NCI-H510A treated with DMSO at 0.1 percent for 48 hours (cell line): ENCODE data around the gene ST3GAL2.
"Not testable (repeated sequence)": the region's sequence is repeated elsewhere in the genome, so short reads cannot be mapped to it uniquely, and the experiment has no call there.

Experiments
- DNase-seq: peaks from one replicate; lab custom pipeline; 2025; lab: John Stamatoyannopoulos, UW

Gene ST3GAL2

DNA sequence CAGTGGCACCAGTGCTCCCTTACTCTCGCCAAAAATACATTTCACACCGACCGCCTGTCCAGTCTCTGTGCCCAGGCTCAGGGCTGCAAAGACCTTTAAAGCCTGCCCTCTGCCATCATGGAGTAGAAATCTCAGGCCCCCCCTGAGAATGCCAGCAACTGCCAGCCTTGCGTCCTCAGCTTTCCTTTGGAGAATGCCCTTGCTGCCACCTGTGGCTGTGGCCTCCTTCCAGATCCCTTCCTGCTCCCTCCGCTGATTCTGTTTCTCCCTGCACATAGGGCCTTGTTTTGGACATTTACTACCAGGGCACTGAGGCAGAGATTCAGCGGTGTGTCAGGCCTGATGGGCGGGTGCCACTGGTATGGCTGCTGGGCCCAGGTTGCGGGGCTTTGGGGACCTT is 28.7 kb upstream of the ST3GAL2 start:
- DNase-seq = no peak

- DNase-seq = no peak
Measured at GRCh38 chr16:70467113-70467512, 28.2 kb upstream of the ST3GAL2 start.

DNA sequence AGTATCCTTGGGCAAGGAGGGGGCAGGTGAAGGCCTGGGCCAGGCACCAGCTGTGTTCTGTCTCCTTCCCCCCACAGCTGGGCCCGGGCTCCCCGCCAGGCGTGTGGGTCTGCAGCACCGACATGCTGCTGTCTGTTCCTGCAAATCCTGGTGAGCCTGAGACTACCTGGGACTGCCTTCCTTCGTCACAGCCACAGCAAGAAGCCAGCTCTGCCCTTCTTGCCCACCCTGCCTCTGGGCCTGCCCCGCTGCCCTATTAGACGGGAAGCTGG is 27.8 kb upstream of the ST3GAL2 start:
- DNase-seq = no peak

GRCh38 chr16:70465999-70466804 is 27.3 kb upstream of the ST3GAL2 start:
- DNase-seq = no peak

DNA sequence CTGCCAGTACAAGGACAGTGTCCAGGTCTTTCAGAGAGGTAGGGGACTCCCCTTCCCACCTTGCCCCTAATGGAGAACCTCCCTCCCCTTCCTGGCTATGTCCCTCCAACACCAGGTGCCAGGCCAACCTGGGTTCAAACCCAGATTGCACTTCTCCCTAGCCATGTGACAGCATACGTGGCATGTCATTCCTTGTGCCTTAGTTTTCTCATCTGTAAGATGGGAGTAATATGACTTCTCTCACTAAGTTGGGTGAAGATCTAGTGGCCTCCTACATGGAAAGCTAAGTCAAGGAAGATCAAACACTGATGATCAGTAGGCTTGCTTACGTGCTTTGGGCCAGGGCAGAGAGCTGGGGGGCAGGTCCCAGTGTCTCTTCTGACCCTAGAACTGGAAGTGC is 24.3 kb upstream of the ST3GAL2 start:
- no peak for DNase-seq

DNA sequence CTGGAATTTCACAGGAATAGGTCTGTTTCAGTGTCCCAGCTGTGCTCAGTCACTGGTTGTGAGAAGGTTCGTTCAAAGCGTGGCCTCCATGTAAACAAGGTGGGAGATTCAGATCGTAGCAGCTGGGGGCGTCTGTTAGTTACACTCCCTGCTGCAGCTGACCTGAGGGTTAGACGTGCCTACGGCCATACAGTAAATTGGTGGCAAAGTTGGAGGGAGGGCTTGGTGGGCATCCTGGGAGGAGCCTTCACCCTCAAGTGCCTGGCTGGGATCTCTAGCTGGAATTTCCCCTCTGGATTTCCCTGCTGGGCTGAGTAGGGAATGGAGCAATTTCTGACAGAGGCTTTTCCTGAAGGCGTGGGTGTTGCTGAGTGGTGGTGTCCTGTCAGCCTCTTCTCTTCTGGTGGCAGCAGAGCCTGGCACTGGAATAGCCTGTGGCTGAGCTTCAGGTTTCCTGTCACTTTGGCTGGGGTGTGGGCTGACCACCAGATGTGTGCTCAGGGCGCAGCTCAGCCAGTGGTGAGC is 21.9 kb upstream of the ST3GAL2 start:
- no peak for DNase-seq

- DNase-seq = no peak
Measured at GRCh38 chr16:70457446-70458166, 18.7 kb upstream of the ST3GAL2 start.

DNA sequence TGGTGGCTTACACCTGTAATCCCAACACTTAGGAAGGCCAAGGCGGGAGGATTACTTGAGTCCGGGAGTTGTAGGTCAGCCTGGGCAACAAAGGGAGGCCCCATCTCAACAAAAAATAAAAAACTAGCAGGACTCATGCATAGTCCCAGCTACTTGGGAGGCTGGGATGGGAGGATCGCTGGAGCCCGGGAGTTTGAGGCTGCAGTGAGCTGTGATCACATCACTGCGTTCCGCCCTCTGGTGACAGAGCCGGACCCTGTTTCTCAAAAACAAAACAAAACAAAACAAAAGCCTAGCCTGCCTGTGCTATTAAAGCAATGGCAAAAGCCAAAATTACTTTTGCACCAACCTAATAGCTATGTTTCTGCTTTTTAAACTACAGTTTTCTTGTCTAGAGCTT is 17.0 kb upstream of the ST3GAL2 start:
- DNase-seq = no peak

DNA sequence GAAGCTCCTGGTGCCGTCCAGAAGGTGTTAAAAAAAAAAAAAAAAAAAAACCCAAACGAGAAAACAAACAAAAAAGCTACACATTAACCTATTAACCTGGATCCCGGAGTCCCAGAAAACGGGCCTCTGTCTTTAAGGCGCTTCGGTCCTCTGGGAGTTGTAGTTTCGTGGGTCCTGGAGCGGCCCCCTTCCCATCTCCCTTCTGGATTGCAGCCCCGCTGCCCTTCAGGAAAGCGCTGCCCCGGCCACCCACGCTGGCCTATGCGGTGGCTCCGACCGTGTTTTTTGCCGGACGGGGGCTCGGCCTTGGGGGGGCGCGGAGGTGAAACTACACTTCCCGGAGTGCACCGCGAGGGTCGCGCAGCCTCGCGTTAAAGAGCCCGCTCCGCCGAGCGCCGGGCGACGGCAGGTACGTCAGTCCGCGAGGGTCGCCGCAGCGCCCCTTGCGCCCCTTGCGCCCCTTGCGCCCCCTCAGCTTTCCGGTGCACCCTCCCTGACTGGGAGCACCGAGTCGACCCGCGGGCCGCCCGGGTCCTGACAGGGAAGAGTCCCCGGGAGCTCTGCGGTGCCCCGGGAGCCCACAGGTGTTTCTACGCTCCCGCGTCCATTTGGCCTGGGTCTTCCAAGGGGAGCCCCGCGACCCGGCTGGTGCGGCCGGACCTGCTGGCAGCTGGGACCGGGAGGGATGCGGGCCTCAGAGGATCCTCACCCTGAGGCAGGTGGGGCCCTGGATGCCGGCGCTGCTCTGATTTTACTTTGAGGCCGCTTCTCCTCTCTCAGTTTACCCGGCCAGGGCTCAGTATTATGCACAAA is 15.5 kb upstream of the ST3GAL2 start, which contains the start of gene FCSK:
Gene FCSK, plus strand, starts transcription at position 374 of the 813 bp plus-strand sequence. CDS start 8,596 bp downstream, outside the sequence.
- peak; percentile 50 for DNase-seq

DNA sequence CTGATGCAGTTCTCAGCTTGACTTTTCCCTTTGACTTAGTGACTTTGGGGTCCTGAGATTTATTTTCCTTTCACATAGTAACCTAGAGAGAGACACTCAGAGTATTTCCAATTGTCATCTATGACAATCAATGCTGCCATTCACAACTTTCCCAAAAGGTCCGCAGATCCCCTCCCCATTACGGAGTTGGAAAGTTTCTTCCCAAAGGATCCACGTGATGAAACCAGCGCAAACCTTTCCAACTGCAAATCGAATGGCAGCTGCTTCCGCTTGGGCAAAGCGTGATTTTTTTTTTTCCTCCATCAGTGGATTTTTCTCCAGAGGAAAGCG is 15.0 kb upstream of the ST3GAL2 start:
- DNase-seq = no peak

- DNase-seq = no peak
Measured at GRCh38 chr16:70453117-70453891, 14.4 kb upstream of the ST3GAL2 start.

- not testable (repeated sequence) for DNase-seq
Measured at GRCh38 chr16:70451004-70451340, 12.1 kb upstream of the ST3GAL2 start.

GRCh38 chr16:70450142-70451003 is 11.5 kb upstream of the ST3GAL2 start:
- DNase-seq = not testable (repeated sequence)

DNA sequence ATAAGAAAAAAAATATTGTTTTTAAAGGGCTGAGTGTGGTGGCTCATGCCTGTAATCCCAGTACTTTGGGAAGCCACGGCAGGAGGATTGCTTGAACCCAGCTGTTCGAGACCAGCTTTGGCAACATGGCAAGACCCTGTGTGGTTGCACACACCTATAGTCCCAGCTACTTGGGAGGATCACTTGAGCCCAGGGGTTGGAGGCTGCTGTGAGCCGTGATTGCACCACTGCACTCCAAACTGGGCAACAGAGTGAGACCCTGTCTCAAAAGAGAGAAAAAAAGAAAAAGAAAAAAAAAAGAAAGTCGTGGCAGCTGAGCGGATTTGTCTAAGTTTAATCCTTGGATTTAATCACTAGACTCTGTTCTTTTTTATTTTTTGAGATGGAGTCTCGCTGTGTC is 9.2 kb upstream of the ST3GAL2 start:
- no peak for DNase-seq

DNA sequence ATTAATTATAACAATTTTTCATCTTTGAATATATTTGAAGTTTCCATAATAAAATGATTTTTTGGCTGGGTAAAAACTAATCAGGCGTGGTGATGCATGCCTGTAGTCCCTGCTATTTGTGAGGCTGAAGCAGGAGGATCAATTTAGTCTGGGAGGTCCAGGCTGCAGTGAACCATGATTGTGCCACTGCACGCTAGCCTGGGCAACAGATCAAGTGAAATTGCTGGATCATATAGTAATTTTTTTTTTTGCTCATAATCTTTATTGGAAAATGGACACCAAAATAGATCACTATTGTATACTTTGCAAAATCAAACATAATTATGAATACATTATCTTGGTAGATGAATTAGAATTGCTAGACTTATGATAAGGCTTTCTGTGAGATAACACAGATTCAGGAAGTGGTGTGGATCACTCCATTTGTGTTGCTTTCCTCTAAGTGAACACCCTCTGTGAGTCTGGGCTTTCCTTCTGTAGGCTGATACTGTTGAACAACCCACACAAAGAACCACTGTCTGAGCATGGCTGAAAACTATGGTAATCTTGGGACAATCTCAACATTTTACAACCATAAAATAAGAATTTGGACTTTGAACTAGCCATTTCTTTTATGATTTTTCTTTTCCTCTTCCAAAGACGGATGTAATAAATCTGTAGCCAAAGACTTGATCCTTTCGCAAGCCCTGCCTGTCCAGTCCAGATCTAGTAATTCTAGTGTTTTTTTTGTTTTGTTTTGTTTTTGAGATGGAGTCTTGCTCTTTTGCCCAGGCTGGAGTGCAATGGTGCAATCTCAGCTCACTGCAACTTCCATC is 5.6 kb upstream of the ST3GAL2 start:
- DNase-seq = no peak

DNA sequence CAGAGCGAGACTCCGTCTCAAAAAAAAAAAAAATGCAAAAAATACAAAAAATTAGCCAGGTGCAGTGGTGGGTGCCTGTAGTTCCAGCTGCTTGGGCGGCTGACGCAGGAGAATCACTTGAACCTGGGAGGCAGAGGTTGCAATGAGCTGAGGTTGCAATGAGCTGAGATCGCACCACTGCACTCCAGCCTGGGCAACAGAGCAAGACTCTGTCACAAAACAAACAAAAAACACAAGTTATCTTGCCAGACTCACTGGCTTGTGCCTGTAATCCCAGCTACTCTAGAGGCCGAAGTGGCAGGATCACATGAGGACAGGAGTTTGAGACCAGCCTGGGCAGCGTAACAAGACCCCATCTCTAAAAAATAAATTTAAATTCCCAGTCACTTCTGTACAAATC is 3.4 kb upstream of the ST3GAL2 start:
- DNase-seq = no peak

DNA sequence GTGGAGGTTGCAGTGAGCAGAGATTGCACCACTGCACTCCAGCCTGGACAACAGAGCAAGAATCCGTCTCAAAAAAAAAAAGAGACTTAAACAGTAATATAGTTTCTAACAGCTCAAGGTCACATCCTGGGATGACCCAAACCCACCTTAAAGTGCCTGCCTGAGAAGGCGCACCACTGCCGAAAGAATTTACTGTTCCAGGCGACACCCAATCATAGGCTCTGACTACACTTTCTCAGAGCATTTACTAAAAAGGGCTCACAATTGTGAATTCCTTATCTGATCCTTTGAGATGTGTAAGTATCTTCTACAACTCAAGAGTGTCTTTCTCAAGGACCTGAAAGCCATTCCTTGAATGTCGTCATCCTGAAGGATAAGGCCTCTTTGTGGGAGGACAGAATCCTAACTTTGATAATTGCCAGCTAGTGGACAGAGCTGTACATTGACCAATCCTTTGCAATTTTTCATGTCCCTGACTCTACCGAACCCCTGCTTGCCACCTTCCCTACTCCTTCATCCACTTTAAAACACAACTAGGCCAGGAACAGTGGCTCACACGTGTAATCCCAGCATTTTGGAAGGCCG is 2.6 kb upstream of the ST3GAL2 start:
- no peak for DNase-seq

GRCh38 chr16:70440009-70440692 is 1.3 kb upstream of the ST3GAL2 start:
- DNase-seq = no peak

GRCh38 chr16:70438585-70438968 is 323 bp downstream of the ST3GAL2 start:
- no peak for DNase-seq
